ENCODE results near the gene CATSPER1. TPM values are rescaled to one million over a fixed set of nuclear protein-coding genes. Genes with fewer than 3 reads are reported as not detected.
A peak's percentile ranks its signal among the peaks of the same experiment; 100 is the strongest.

Gene CATSPER1
- total RNA-seq, 1 donor: not detected

- Histone ChIP-seq H3K27me3 (ENCODE audit: insufficient read depth, low read length) (no peaks in the 10 kb centered on the region), H3K79me2 (ENCODE audit: insufficient read depth, low read length) (no peaks in the 10 kb centered on the region), H2AFZ (ENCODE audit: low read length) (peak overlapping the region; percentile 71), H3K9me3 (ENCODE audit: low read depth, low read length) (no peaks in the 10 kb centered on the region), H3K27ac (ENCODE audit: low read depth, low read length) (peak overlapping the region; percentile 68), H3K36me3 (ENCODE audit: insufficient read depth, low read length) (no peaks in the 10 kb centered on the region), H4K20me1 (ENCODE audit: insufficient read depth, low read length) (no peaks in the 10 kb centered on the region), H3K4me3 (ENCODE audit: insufficient read depth, low read length) (peak overlapping the region; percentile 19), H3K4me2 (ENCODE audit: insufficient read depth, low read length) (peak overlapping the region; percentile 23), H3K4me1 (ENCODE audit: insufficient read depth, low read length) (peaks cover 36% of the 10 kb centered on the region)
- no peak for TF ChIP-seq CTCF (IDR thresholded peaks at IDR 0.05; ENCODE audit: extremely low read depth, low read depth, low read length)
- DNase-seq (ENCODE audit: insufficient read length, low spot score, missing footprints): peak; percentile 57
These were observed 10.1 kb downstream of the CATSPER1 start for GRCh38 chr11:66015936-66016792.

GRCh38 chr11:66015454-66015881, 10.8 kb downstream of the CATSPER1 start:
- peak; percentile 94 for DNase-seq (ENCODE audit: insufficient read length, low spot score, missing footprints)
- peak overlapping the region; percentile 19 for H3K4me3 ChIP-seq (ENCODE audit: insufficient read depth, low read length)
- no peaks in the 10 kb centered on the region for H3K9me3 ChIP-seq (ENCODE audit: low read depth, low read length)

GRCh38 chr11:66014804-66015453, 11.3 kb downstream of the CATSPER1 start:
- Histone ChIP-seq H3K27ac (ENCODE audit: low read depth, low read length) (peak overlapping the region; percentile 68), H2AFZ (ENCODE audit: low read length) (peak overlapping the region; percentile 71)

More at GRCh38 chr11:66015454-66015881, 10.8 kb downstream of the CATSPER1 start:
- peaks cover 29% of the 10 kb centered on the region for H3K4me1 ChIP-seq (ENCODE audit: insufficient read depth, low read length)
- H3K4me2 ChIP-seq (ENCODE audit: insufficient read depth, low read length): peak overlapping the region; percentile 23
- H4K20me1 ChIP-seq (ENCODE audit: insufficient read depth, low read length): no peaks in the 10 kb centered on the region
- peak overlapping the region; percentile 71 for H2AFZ ChIP-seq (ENCODE audit: low read length)
- H3K27me3 ChIP-seq (ENCODE audit: insufficient read depth, low read length): no peaks in the 10 kb centered on the region
- H3K36me3 ChIP-seq (ENCODE audit: insufficient read depth, low read length): no peaks in the 10 kb centered on the region
- H3K79me2 ChIP-seq (ENCODE audit: insufficient read depth, low read length): no peaks in the 10 kb centered on the region
- no peak for TF ChIP-seq CTCF (IDR thresholded peaks at IDR 0.05; ENCODE audit: extremely low read depth, low read depth, low read length)
- H3K27ac ChIP-seq (ENCODE audit: low read depth, low read length): peak overlapping the region; percentile 68

More at GRCh38 chr11:66014804-66015453, 11.3 kb downstream of the CATSPER1 start:
- no peaks in the 10 kb centered on the region for H3K36me3 ChIP-seq (ENCODE audit: insufficient read depth, low read length)
- no peaks in the 10 kb centered on the region for H3K79me2 ChIP-seq (ENCODE audit: insufficient read depth, low read length)
- peak; percentile 87 for DNase-seq (ENCODE audit: insufficient read length, low spot score, missing footprints)
- no peak overlapping the region for H3K4me3 ChIP-seq (ENCODE audit: insufficient read depth, low read length)
- no peak overlapping the region for H3K4me2 ChIP-seq (ENCODE audit: insufficient read depth, low read length)
- H3K27me3 ChIP-seq (ENCODE audit: insufficient read depth, low read length): no peaks in the 10 kb centered on the region
- no peaks in the 10 kb centered on the region for H3K9me3 ChIP-seq (ENCODE audit: low read depth, low read length)
- H4K20me1 ChIP-seq (ENCODE audit: insufficient read depth, low read length): no peaks in the 10 kb centered on the region
- H3K4me1 ChIP-seq (ENCODE audit: insufficient read depth, low read length): peaks cover 29% of the 10 kb centered on the region
- no peak for TF ChIP-seq CTCF (IDR thresholded peaks at IDR 0.05; ENCODE audit: extremely low read depth, low read depth, low read length)
